Embryonic facial prominence (tissue), 1 donor: ENCODE results near the gene SAT1.
A peak's percentile ranks its signal among the peaks of the same experiment; 100 is the strongest.

Source experiments
- DNase-seq: peaks from one replicate; pipeline ENCODE4 v3.0.0-alpha.2; 2016; ENCODE audit errors: extremely low spot score

Gene SAT1

DNA sequence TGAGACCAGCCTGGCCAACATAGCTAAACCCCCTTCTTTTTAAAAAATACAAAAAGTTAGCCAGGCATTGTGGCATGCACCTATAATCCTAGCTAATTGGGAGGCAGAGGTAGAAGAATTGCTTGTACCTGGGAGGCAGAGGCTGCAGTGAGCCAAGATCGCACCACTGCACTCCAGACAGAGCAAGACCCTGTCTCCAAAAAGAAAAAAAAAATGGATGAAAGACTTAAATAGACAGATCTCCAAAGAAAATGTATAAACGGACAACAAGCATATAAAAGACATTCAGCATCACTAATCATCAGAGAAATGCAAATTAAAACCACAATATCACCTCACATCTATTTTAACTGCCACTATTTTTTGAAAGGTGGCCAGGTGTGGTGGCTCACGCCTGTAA, 6.6 kb upstream of the SAT1 start:
- DNase-seq = no peak

DNA sequence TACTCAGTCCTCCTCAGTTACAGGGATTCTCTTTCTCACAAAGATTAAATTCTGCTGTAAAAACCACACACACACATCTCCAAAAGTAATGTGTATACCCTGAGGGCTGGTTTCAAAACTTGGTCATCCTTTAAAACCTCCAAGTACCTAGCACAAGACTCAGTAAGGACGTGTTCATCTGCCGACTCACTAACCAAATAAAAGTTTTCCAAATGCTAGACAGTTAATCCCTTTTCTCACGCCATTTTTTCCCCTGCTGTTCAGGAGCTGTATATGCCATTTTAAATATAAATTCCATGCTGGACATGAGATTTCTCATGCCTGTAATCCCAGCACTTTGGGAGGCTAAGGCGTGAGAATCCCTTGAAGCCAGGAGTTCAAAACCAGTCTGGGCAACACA, 3.9 kb upstream of the SAT1 start:
- no peak for DNase-seq

DNA sequence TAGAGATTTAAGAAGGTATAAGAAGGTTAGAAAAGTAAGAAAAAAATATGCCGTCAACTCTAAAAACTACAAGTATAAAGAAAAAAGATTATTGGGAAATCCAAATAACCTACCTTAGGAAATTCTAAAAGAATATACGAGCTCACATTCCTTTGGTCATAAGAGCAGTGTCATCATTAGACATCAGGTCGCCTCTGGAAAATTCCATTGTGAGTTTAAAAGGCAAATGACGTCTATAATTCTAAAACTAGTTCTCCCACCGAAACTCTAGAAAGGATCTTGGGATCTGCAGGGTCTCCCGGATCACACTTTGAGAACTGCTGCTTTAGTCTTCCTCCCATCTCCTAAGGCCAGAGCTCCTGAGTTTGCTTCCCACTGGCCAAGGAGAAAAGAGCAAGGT, 518 bp upstream of the SAT1 start:
- no peak for DNase-seq

GRCh38 chrX:23783589-23784469, 856 bp downstream of the SAT1 start:
- DNase-seq = no peak

GRCh38 chrX:23784470-23785331, 1.7 kb downstream of the SAT1 start:
- DNase-seq = no peak

DNA sequence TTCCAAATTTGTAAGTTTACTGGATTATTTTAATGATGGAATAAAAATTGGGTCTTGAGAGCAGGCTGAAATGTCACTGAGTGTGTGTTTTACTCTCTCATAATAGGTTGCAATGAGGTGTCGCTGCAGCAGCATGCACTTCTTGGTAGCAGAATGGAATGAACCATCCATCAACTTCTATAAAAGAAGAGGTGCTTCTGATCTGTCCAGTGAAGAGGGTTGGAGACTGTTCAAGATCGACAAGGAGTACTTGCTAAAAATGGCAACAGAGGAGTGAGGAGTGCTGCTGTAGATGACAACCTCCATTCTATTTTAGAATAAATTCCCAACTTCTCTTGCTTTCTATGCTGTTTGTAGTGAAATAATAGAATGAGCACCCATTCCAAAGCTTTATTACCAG, 2.6 kb downstream of the SAT1 start:
- no peak for DNase-seq

DNA sequence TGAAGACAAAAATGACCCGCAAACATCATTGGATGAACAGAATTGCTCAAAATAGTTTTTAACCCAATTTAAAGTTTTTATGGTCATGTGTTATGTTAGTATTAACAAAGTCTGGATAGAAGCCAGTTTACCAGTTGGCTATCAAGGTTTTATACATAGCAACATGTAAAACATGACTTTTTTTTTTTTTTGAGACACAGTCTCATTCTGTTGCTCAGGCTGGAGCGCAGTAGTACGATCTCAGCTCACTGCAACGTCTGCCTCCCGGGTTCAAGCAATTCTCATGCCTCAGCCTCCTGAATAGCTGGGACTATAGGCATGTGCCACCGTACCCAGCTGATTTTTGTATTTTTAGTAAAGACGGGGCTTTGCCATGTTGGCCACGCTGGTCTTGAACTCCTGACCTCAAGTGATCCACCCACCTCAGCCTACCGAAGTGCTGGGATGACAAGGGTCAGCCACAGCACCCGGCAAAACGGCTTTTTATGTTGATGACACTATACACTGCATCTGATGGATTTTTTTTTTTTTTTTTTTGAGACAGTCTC, 3.4 kb downstream of the SAT1 start:
- DNase-seq = no peak

- DNase-seq = no peak
These were observed 4.8 kb downstream of the SAT1 start for GRCh38 chrX:23787745-23788118.

GRCh38 chrX:23788521-23788920, 5.5 kb downstream of the SAT1 start:
- no peak for DNase-seq

DNA sequence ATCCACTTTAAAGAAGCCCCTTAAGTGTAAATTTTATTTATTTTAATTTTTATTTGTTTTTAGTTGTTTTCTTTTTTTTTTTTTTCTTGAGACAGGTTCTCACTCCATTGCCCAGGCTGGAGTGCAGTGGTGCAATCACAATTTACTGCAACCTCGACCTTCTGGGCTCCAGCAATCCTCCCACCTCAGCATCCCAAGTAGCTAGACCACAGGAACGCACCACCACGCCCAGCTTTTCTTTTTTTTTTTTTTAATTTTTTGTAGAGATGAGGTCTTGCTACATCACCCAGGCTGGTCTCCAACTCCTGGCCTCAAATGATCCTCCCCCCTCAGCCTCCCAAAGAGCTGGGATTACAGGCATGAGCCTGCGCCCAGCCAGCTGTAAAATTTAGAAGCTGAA, 6.0 kb downstream of the SAT1 start:
- DNase-seq = no peak

GRCh38 chrX:23789386-23790154, 6.6 kb downstream of the SAT1 start:
- DNase-seq = no peak

DNA sequence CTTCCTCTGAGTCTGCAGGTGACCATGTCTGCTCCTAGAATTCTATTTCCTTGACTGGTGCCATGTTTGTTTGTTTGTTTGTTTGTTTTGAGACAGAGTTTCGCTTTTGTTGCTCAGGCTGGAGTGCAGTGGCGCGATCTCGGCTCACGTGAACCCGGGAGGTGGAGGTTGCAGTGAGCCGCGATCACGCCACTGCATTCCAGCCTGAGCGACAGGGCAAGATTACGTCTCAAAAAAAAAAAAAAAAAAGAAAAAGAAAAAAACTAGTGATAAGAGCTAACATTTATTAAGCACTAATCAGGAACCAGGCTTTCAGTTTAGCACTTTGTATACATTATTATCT, 7.2 kb downstream of the SAT1 start:
- no peak for DNase-seq

- no peak for DNase-seq
These were observed 10.0 kb downstream of the SAT1 start for GRCh38 chrX:23792861-23793553.

DNA sequence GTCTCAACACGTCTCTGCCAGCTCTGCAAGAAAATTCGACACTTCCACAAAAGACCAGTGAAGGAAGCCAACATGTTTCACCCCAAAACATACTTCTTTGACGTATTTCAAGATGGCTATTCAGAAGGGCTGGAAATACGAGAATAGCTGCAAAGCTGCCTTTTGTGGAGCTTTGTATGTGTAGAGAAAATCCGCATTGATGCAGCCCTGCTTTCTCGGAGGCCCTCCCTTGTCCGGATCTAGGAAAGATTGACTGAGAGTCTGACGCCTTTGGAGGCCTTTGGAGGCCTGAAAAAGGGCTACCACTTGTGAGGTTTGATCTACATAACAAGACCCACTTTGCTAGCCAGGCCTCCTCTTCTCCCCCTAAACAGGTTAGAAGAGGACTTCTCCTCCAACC, 12.2 kb downstream of the SAT1 start:
- no peak for DNase-seq

DNA sequence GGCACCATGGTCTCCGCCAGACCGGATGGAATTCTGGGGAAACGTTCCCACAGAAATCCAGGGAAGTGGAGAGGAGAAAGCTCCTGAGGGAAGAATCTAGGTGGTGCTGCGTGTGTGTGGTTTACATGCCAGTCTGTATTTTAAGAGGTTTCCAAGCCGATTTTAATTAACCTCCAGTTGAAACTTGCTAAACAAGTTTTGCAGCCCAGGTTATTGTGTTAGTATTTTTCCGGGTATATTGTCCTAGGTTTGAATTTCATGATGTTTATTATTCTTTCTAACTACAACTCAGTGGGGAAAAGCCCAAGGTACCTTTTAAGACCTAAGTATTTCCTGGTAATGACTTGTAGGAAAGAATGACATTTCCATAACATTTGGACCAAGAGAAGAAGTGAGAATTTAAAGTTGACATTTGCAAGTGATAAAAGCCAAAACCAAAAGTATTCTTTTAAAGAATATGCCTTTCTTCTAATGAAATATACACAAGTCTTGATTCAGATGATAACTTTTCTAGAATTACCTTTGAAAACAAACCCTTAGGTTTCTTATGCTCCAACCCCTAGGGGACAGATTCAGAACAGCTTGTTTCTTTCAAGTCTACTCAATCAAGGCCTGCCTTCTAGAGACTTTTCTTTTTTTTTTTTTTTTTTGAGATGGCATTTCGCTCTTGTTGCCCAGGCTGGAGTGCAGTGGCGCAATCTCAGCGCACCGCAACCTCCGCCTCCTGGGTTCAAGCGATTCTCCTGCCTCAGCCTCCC, 14.6 kb downstream of the SAT1 start:
- peak; percentile 19 for DNase-seq

GRCh38 chrX:23799469-23800065, 16.6 kb downstream of the SAT1 start:
- no peak for DNase-seq

GRCh38 chrX:23802431-23802830, 19.5 kb downstream of the SAT1 start:
- DNase-seq = no peak

- DNase-seq = no peak
These were observed 21.0 kb downstream of the SAT1 start for GRCh38 chrX:23803931-23804381.

- no peak for DNase-seq
These were observed 21.6 kb downstream of the SAT1 start for GRCh38 chrX:23804578-23804977.

DNA sequence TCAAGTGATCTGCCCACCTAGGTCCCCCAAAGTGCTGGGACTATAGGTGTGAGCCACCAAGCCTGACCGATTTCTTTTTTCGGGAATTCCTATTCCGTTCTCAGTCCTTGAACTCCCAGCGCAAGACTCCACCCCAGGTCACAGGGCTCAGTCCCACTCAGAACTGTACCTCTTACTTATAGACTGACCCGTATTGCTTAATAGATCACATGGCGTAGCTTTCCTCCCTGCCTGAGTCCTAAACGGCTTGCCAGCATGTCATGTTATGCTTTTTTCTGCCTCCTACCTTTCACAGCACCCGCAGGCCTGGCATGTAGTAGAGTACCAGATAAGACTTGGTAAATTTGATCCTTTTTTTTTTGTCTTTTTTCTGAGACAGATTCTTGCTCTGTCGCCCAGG, 22.4 kb downstream of the SAT1 start:
- no peak for DNase-seq
